ENCODE measurements around the gene PCGF2.
A peak's percentile ranks its signal among the peaks of the same experiment; 100 is the strongest.
"Not testable (repeated sequence)": the region's sequence is repeated elsewhere in the genome, so short reads cannot be mapped to it uniquely, and the experiment has no call there.

PCGF2 gene

DNA sequence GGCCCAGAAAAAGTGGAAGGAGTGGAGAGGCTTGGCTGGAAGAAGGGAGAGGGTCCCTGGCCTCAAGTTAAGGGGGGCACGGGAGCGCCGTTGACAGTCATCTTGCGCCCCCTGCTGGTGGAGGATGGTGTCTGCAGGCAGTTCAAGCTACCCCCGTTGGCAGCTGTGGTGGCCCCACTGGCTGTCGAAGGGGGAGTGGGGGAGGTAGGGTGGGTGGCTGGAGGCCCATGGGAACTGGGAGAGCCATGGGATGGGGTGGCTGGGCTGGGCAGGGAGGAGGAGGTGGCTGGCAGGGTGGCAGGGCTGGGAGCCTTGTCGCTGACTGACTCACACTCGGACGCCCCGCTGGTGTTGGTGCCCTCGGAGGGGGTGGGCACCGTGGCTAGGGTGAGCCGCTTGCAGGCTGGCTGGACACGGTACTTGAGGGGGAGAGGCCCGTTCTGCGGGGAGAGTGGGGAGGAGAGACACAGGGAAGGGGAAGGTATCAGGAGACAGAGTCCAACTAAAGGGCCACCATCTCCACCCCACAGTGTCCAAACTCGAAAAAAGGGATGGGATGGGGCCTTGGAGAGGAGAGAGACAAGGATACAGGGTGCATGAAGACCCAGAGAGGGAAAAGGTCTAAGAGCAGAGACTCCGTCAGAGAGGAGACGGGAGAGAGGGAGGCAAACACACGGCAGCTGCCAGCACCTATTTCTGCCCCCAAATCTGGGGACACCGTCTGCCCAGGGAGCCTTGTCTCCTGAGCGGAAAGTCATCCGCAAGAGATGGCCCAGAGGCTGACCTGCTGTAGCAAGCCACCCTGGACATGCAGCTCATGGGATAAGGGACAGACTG lies 12.8 kb downstream of the PCGF2 start:
- peak; percentile 60 to 75 for DNase-seq (ENCODE audit: low read depth in 2 of 2)

DNA sequence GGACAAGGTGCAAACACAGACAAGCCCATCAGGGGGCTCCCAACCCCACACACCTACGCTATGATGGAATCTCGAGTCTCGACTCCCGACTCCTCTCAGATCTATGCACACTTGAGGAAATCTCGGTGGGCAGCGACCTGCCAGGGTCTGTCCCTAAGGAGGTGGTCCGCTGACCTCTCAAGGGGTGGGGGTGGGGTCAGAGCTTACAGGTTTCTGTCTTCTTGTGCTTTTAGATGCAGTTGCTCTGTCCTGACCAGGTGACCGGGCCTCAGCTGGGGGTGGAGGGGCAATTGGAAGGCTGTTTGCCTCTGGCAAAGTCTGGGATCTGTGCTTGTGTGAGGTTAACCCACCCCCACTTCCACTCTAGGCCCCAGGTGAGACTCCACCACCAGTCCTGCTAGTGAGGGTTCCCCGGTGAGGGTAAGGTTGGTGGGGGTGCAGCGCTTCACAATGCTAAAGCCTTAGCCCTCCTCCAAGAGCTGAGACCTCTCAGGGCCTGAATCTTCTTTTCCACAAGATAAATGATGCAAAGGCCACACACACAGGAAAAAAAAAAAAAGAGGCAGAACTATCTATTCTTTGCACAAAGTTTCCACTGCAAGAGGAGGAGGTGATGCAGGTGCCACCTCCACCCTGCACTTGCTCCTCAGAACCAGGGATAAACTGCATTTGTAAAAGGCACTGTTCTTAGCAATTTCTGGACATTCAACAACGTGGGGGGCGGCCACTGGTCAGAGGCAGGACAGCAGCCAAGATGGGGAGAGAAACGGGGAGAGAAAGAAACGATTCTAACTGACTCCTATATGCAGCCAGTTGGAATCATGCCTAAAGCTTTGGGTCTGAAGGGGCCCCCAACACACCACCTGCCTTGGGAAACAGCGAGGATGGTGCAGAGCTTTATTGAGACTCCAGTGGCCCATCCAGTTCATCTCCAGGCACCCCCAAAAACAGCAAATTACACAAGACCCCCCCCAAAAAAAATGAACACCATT lies 13.9 kb downstream of the PCGF2 start:
- no peak for DNase-seq (ENCODE audit: low read depth in 2 of 2)

DNA sequence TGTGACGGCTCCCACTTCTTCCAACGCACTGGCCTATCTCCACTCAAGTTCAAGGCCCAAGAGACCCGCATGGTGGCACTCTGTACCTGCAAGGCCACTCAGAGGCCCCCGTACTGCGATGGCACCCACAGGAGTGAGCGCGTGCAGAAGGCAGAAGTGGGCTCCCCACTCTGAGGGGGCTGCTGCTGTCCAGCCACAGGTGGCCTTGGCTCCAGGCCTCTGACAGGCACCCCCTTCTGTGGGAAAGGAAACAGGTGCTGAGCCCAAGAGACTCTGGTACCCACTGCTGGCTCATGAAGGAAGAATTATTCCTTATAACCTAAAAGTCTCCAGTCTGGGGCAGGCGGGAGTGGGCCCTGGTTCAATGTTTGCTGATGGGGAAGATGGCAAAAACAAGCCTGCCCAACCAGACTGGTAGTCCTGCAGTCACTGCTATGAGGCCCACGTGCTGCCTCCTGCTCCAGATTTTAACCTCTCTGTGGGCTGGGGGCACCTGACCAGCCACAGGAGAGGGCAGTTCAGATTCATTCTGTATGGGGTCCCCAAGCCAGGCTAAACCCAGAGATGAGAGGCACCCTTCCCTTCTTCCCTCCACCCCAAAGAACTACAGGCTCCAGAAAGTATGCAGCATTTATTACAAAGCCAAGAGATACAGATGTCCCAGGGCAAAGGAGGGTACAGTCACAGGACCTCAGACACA lies 14.7 kb downstream of the PCGF2 start:
- DNase-seq (ENCODE audit: low read depth in 2 of 2): no peak

DNA sequence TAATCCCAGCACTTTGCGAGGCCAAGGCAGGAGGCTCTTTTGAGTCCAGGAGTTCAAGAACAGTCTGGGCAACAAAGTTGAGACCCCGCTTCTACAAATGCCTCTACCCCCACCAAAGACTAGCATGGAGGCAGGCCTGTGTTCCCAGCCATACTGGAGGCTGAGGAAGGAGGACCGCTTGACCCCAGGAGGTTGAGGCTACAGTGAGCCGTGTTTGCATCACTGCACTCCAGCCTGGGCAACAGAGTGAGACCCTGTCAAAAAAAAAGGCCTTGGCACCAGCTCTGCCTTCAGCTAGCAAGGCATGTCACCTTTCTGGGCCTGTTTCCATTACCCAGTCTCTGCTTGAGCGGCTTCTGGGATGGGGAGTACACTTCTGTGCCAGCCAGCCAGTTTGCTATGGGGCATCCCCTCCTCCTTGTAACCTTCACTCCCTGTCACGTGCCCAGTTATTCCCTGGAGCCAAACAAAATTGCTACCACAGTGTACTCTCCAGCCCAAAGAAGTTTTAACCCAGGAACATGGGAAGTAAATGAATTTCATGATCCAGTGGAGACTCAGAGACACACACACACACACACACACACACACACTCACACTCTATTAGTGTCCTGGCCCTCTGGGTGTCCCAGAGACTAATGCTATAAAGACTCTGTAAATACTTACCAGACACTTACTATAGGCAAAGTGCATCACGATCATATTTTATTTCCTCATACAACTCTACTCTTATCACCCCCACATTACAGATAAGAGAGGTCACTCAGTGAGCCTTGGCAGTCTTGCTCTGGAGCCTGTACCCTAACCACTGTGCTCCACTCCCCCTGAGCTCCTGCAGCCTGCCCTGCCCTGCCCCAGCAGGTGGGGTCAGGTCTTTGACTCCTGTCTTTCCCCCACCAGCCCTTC lies 15.5 kb downstream of the PCGF2 start:
- no peak for DNase-seq (ENCODE audit: low read depth in 2 of 2)

DNA sequence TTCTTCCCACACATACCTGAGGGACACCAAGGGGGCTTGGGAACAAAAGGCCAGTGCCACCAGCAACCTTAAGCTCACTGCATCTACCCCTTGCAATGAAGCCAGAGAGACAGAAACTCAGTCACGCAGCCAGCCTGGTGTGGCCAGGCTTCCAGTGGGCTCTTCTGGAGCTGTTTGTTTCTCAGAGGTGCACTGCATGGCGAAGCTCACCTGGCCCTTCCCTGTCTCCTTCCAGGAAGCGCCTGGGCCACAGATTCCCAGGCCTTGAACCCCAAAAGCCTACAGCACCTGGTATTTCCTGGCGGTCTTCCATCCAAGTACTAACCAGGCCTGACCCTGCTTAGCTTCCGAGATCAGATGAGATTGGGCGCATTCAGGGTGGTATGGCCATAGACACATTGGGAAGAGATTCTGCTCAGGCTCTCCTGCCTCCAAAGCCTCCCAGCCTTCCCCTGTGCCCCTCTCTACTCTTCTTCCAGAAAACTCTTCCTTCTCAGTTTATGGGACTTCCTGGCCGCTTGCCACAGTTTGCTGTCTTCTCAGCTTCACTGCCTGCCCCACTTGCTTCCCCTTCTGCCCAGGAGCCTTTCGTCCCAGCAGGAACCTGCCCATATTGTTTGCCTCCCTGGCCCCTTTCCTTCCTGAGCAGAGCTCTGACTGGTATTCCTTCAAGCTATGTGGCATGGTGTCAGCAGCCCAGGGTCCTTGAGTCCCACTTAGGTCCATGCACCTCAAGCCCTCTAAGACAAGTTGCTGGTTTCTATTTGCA lies 16.4 kb downstream of the PCGF2 start:
- no peak for DNase-seq (ENCODE audit: low read depth in 2 of 2)

DNA sequence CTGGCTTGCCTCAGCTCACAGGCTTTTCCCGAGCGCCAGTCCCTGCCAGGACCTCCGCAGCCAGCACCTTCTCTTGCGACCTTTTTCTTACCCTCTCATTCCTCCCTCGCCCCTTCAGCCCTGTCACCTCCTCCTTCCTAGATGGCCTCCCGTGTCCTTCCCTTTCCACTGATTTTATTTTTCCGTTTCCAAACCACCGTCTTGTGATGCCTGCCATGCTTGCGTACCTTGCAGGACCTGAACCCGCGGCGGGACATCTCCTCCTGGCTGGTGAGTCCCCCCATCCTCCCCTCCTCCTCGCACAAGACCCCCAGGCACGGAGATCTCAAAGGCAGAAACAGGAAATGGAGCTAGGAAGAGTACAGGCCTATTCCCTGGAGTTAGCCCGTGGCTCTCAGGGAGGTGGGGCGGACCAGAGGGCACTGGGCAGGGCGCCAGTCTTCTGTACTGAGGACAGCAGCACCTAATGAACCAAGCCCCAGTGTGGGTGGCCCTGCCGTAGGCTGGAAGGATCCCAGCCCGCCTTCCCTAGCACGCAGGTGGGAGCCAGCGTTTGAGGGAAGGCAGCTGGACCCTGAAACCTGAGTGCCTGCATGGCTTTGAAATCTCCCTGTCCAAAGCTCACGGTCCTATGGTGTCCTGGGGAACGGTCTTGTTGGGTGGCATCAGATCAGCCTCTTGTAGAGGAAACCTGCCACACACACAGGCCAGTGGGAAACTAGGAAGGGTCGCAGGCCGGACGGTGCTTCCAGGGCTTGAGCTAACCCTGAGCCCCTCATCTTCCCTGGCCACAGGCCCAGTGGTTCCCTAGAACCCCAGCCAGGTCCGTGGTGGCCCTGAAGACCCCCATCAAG lies 17.4 kb downstream of the PCGF2 start:
- DNase-seq (ENCODE audit: low read depth in 2 of 2): no peak

DNA sequence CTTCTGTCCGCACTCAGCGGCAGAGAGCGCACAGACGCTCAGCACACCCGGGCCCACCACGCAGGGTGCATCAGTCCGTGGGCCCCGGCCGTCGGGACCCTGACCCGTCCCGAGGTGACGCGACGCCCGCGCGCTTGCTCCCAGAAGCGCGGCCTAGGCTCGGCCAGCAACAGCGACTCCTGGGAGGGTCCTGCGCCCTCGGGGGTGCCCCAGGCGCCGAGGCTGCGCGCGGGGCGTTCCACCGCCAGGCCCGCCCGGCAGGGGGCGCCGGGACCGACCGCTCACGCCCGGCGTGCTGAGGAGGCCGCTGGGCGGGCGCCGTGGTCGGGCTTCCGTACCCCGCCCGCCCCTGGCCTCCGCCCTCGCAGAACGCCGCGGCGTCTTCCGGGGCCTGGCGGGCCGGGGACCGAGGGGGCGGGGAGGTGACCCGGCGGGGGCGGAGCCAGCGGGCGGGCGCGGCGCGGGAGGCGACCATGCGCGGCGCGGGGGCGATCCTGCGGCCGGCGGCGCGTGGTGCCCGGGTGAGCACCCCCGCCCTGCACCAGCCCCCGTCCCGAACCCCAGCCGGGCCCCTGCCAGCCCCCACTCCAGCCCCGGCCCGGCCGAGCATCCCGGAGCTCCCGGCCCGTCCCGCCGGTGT lies 18.1 kb downstream of the PCGF2 start, which contains the start of gene CISD3:
Gene CISD3 (plus strand): TSS at position 456 of the 640 bp plus-strand sequence. CDS start 18 bp downstream, at position 474.
- DNase-seq (ENCODE audit: low read depth in 2 of 2): peak; percentile 71 to 84

DNA sequence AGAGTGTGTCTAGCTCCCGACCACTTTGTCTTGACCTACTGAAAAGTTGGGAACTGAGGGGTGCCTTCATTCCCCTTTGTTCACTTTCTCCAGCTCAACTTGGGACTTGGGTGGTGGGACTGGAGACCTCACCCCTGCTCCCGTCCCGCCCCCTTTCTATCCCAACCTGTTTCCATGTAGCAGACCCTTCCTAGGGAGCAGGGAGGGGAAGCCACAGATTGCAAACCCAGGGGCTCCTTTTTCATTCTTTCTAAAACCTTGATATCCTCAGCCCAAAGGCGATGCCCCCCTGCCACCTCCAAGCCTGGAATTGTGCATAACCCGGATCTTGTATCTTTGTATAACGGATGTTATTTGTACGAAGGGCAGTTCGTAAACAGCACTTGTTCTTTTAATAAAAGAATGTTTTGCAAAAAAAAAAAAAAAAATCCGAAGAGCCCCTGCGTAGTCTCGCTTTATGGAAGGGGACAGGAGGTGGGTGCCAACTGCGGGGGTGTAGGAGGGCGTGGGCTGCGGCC lies 18.7 kb downstream of the PCGF2 start:
- no peak for DNase-seq (ENCODE audit: low read depth in 2 of 2)

DNA sequence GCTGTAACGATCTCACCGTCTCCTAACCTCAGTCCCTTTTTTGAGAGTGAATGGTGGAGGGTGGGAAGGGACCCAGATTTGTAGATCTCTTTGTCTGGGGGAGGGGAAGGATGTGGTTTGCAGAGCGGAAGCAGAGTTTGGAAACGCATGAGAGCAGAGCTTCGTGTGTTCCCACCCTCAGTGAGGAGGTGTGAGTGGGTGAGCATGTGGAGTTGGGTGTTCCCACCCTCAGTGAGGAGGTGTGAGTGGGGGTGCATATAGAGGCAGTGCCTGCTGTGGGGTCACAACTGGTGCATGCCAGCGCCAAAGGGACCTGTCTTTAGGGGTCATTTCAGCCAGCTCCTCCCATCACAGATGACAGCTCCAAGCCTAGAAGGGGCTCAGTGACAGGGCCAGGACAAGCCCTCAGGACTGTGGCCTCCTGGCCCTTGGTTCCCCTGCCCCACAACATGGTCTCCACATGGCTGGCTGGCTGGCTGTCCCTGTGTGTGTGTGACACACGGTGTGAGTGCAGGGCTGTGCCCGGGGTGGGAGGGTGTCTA lies 19.8 kb downstream of the PCGF2 start:
- no peak for DNase-seq (ENCODE audit: low read depth in 2 of 2)

DNA sequence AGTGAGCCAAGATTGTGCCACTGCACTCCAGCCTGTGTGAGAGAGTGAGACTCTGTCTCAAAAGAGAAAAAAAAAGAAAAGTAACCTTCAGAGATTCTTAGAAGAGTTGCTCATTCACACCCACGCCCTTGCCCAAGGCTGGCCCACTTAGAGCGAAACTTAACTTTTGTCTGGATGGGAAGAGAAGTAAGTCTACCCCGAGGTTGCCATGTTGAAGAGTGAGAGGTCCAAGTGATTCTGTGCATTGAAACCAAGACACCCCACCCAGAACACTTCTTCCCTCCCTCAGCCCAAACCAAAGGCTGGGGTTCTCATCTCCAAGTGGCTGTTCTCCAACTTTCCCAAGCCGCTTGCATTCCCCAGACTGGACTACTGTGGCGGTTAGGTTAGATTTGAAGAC lies 20.4 kb downstream of the PCGF2 start:
- peak; percentile 68 to 76 for DNase-seq (ENCODE audit: low read depth in 2 of 2)

DNA sequence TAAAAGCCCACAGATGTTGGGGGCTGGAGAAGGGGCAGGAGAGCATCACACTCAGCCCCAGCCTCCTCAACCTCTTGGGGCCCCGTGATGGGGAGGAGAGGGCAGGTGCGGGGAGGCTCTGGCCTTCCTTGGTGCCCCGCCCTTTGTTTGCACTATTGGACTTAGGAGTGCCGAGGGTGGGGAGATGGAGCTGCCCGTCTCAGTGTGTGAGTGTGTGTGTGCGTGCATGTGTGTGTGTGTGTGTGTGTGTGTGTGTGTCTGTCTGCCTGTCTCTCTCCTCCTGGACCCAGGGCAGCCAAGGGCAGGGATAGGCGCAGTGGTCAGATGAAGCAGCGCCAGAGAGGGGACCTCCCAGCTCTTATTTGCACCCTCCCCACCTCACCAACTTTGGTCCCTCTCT lies 22.0 kb downstream of the PCGF2 start:
- not testable (repeated sequence) for DNase-seq (ENCODE audit: low read depth in 2 of 2)

DNA sequence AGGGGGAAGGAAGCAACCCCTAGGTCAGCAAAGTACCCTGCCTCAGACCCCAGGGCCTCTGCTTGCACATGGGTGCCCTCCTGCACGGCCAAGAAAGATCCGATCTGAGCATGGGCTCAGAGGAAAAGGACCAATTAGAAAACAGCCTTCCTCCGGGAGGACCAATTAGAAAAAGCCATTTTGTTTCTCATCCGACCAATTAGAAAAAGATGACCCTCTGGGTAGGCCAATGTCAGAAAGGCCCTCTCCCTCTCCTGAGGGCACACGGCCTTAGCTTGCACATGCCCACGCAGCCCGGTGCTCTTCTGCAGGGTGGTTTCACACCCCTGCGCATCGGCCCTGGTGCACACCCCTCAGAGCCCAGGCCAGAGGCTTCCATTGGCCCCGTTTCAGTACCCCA lies 23.1 kb downstream of the PCGF2 start:
- DNase-seq (ENCODE audit: low read depth in 2 of 2): no peak

DNA sequence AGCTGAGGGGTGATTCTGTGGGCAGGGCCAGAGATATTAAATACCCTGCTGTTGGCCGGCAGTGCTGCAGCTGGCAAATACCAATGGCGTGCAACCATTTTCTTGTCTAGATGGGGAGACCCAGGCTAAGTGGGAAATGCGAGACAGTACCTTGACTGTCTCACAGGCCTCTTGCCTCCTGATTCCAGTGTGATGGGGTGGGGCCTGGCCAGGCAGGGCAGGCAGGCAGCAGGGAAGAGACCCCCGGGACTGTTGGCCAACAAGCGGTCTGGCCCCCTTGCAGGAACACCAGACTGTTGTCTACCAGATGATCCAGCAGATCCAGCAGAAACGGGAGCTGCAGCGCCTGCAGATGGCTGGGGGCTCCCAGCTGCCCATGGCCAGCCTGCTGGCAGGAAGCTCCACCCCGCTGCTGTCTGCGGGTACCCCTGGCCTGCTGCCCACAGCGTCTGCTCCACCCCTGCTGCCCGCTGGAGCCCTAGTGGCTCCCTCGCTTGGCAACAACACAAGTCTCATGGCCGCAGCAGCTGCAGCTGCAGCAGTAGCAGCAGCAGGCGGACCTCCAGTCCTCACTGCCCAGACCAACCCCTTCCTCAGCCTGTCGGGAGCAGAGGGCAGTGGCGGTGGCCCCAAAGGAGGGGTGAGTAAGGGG lies 23.7 kb downstream of the PCGF2 start:
- no peak for DNase-seq (ENCODE audit: low read depth in 2 of 2)

DNA sequence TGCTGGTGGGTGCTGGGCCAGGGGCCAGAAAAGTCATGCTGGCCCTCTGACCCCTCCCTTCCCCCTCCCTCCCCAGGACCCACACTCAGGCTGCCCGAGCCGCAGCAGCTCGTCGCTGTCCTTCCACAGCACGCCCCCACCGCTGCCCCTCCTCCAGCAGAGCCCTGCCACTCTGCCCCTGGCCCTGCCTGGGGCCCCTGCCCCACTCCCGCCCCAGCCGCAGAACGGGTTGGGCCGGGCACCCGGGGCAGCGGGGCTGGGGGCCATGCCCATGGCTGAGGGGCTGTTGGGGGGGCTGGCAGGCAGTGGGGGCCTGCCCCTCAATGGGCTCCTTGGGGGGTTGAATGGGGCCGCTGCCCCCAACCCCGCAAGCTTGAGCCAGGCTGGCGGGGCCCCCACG lies 26.3 kb downstream of the PCGF2 start:
- DNase-seq (ENCODE audit: low read depth in 2 of 2): no peak

DNA sequence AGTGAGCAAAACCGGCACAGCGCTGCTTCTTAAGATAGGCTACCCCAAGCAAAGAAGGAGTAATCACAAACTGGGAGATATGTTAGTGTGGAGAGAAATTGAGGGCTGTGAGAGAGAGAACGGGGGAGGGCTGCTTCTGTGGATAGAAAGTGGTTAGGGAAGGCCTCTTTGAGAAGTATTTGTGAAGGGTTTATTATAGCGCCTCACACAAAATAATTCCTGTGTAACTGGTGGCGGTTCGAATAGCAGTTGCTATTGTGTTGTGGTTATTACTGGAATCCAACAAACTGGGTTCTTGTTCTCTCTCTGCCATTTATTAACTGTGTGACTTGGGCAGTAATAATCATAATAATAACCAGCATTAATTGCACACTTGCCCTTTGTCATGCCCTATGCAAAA lies 27.2 kb downstream of the PCGF2 start:
- no peak for DNase-seq (ENCODE audit: low read depth in 2 of 2)

DNA sequence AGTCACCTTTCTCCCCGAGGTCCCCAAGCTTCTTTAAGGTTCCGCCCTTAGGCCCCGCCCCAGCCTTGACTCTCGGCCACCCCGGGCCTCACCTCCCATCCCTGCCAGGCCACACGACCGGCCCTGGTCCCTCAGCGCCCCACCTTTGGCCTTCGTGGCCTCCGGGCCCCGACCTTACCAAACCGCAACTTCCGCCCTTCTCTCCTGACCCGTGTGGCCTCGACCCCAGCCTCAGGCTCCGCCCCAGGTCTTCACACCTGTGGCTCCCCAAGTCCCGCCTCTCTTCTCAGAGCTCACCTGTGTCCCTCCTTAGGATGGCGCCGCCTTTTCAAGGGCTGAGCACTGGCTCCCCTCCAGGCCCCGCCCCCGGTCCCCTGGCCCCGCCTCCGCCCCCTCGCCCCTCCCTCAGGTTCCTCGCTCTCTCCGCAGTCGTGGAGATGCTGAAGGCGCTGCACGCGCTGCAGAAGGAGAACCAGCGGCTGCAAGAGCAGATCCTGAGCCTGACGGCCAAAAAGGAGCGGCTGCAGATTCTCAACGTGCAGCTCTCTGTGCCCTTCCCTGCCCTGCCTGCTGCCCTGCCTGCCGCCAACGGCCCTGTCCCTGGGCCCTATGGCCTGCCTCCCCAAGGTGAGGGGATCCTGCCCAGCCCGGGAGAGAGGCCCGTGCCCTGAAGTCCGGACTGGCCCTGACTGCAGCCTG lies 28.0 kb downstream of the PCGF2 start:
- DNase-seq (ENCODE audit: low read depth in 2 of 2): no peak

All from stimulated activated CD4-positive, alpha-beta T cell treated with anti-CD3 and anti-CD28 coated beads, Interleukin-4, amount 100 ng/mL, for 48 hours (primary cell).